NCI-H748 treated with DMSO at 0.1 percent for 48 hours (cell line): ENCODE measurements around the gene ISYNA1.

Experiments used
- DNase-seq: peaks from one replicate; lab custom pipeline; 2025; lab: John Stamatoyannopoulos, UW

The ISYNA1 gene

GRCh38 chr19:18467978-18468377, 30.0 kb upstream of the ISYNA1 start:
- no peak for DNase-seq

DNA sequence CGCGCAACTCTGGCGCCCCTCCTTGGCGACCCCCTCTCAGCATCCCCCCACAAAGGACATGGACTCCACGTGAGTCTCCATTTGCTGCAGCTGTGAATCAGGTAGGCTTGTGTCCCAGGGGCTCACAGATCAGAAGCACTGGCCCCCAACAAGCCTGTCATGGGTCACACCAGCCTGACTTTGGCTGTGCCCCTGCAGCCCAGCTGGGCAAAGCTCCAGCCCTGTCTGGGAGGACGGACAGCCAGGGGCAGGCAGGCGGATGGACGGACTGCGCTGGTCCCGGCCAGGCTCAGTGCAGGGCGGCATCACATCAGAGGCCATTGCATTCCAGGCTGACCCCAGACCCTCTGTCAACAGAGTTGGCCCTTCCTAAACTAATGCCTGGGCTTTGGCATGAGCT, 28.4 kb upstream of the ISYNA1 start:
- DNase-seq = no peak

- DNase-seq = no peak
Observed at GRCh38 chr19:18465964-18466339, 28.0 kb upstream of the ISYNA1 start.

DNA sequence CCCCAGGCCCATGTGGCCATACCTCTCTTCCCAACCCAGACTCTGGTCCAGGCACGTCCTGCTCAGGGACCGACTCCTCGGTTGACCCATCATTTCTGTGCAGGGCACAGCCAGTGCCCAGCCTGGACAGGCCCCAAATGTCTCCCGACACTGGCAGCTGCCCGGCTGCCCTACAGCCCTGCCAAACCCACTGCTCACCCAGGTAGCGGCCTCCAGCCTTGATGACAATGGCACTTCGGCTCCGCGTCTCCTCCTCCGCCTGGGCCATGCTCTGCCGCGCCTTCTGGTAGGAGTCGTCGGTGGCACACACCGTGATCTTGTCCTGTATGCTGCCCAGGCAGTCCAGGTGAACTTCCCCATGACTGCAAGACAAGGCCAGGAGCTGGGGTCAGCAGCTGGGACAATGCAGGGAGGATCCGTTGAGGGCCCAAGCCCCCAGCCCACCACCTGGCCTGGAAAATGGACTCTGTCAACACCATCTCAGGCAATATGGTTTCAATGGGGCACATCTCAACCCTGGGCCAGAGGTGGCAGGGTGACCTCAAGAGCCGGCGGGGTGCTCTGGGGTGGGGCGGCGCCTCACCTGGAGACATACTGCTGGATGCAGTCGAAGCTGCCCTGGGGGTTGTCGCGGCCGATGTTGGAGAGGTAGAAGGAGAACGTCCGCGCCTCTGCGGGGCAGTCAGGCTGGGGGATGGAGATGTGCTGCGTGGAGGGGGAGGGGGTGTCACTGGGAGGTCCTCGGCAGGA, 27.5 kb upstream of the ISYNA1 start:
- DNase-seq = no peak

- DNase-seq = no peak
Observed at GRCh38 chr19:18464646-18465045, 26.7 kb upstream of the ISYNA1 start.

GRCh38 chr19:18461471-18461870, 23.5 kb upstream of the ISYNA1 start:
- no peak for DNase-seq

- DNase-seq = no peak
Observed at GRCh38 chr19:18460900-18461299, 23.0 kb upstream of the ISYNA1 start.

- DNase-seq = no peak
Observed at GRCh38 chr19:18457483-18458331, 19.8 kb upstream of the ISYNA1 start.

GRCh38 chr19:18456974-18457373, 19.0 kb upstream of the ISYNA1 start:
- DNase-seq = no peak

- DNase-seq = no peak
Observed at GRCh38 chr19:18456279-18456678, 18.3 kb upstream of the ISYNA1 start.

- DNase-seq = no peak
Observed at GRCh38 chr19:18453269-18454024, 15.5 kb upstream of the ISYNA1 start.

DNA sequence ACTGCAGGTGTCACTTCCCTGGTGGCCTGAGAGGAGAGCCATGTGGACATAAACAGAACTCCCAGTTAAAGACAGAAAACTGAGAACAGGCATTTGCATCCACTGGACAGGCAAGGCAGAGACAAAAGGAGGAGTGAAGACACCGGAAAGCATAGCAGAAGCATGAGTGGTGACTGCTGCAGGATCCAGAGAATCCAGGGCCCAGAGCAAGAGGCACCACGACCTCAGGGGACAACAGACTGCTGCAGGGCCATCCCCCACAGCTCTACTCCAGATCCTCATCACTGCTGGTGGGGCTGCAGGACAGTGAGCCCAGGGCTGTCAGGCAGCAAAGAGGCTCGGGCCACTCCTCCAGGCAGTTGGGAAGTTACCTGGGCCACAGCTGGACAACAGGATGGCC, 14.5 kb upstream of the ISYNA1 start:
- DNase-seq = no peak

DNA sequence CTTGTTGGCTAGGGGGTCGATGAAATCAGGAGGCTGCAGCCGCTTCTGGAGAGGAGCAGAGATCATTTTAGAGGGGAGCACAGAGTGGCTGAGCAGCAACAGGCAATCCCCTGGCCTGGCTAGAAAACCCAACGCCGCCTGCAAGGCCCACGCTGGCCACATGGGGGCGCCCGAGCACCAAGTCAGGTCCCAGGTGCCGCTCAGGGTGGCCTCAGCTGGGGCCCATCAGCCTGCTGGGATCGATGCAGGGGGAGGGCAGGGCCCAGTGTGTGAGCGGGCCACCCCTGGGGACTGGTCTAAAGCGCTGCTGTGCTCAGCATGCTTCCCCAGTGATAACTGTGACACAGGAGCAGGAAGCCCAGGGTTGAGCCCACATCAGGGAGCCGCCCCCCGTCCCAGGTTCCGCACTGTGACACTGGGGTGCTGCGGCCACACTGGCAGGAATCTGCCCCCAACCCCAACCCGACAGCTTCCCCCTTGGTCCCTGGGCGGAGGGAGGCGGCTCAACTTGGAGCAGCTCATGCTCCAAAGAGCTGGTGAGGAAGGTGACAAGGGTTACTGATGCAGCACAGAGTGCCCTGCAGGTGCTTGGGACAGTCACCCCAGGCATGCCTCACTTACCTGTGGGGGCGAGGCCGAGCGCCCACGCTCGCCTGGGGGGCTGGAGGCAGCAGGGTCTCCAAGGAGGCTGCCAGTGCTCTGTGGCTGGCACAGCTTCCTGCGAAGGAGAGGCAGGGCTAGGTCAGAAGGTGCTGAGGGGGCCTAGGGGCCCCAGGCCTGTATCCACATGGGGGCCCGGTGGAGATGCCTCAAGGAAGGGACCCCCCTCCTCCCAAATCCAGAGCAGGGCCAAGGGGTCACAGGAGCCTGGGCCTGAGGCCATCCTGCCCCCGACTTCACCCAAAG, 13.3 kb upstream of the ISYNA1 start:
- no peak for DNase-seq

DNA sequence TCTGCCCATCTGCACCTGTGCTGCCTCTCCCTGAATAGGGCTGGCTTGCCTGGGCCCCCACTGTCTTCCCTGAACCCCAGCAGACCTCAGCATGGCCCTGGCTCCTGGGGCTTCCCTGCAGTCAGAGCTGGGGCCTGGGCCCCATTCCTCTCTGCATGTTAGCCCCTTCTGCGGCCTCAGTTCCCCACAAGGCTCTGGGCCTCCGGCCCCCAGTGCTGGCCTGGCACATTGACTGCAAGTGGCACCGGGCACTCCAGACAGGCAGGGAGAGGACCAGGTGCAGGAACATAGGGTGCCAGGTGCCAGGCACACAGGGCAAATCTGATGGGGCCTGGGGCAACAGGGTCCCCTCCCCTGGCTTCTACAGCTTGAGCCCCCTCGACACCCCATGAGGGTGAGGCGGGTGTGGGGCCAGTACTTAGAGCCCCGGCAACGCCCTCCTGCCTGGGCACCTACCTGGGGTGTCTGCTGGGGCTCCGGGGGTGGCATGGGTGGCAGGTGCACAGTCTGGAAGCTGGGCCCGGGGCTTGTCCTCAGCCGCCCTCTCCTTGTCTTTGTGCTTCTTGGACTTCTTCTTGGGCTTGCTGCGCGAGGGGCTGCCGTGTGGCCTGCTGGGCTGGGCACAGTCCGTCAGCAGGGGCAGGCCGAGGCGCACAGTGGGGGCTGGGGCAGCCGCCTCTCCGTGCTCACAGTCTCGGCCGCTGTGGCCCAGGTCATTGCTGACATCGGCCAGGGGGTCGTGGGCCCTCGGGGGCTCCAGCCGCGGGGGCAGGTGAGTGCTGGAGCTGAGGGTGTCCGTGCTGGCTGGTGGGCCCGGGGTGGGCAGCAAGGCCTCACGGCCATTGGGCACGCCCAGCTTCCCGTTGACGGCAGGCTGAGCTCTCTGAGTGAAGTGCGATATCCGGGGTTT, 12.3 kb upstream of the ISYNA1 start:
- DNase-seq = no peak

GRCh38 chr19:18449552-18449951, 11.6 kb upstream of the ISYNA1 start:
- DNase-seq = no peak

GRCh38 chr19:18446811-18447359, 9.0 kb upstream of the ISYNA1 start:
- DNase-seq = no peak

DNA sequence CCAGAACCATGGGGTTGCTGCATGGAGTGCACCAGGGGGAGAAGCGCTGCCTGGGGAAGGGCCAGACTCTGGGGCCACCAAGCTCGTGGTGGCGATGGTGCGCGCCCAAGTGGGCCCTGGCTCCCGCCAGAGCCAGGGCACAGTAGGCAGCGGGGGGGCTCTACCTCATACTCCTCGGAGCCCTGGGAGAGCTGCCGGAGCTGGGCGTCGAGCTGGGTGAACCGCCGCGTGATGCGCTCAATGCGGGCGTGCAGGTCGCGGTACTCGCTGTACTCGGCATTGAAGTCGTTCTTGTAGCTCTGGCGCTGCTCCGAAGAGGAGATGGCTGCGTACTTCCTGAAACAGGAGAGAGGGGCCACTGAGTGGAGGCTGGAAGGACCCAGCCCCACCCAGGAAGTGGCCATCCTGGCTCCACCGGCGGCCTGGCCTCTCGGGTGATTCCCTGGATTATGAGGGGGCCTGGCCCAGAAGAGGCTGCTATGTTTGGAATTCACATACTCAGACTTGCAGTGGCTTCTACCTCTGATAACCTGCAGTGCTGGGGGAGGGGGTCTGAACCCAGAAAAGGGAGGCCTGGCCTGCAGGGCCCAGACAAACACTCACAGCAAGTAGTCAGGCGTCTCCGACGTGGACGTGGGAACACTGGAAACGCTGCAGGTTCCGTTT, 8.3 kb upstream of the ISYNA1 start:
- no peak for DNase-seq

DNA sequence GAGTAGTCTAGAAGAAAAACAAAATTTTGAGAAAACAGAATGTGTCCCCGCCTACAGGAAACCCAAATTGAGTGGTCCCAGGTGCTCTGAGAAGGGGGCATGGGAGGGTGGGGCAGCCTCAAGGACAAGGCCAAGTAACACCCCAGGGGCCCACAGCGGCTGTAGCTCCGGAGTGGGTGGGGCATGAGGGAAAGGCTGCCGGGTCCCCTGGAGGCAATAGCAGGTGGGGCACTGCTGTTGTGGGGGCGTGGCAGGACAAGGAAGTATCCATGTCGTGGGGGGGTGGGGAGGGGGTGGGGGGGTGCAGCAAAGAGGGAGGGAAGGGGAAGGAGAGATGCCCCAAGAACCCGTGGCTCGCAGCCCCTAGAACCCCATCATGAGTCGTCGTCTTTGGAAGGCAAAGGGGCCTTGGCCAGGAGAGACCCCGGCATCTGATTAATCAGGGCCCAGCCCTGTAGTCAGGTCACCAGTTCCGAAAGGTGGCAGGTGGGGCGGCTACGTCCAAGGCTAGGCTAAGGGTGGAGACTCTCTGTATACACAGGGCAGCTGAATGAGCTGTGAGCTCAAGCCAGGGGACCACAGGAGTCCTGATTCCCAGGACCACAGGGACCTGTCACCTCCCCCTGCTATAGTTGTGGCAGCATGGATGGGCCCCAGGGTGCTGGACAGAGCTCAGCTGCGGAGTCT, 7.5 kb upstream of the ISYNA1 start:
- DNase-seq = no peak

DNA sequence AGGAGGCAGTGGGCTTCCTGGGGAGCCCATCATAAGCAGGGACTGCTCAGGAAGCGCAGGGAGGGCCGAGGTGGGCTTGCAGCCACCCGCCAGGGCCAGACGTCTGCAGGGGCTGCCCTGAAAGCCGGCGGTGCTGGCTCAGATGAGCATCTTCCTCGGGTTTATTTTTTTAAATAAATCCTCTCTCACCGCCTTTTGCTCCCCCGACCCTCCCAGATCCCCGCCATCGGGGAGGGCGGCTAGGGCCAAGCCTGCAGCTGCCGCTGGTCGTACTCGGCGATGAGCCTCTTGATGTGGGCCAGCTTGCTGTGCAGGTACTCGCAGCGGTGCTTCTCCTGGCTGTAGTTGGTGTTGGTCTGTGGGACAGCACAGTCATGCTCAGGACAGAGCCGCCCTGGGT, 6.6 kb upstream of the ISYNA1 start:
- no peak for DNase-seq
